K562 (cell line): ENCODE data around the gene ISG20. TPM values are rescaled to one million over a fixed set of nuclear protein-coding genes. Genes with fewer than 3 reads are reported as not detected.

Source experiments
- ATAC-seq: fragments of 200-7000 bp; cut with Tn5 transposase; 3 replicates; pipeline ENCODE4 v1.9.1; 2020; ENCODE audit warnings: moderate library complexity
- BruUV-seq: library from RNA; stranded (reverse); fragments of 400-500 nt; replicated peaks from 2 replicates; lab custom pipeline; 2021; lab: Mats Ljungman, UMichigan
- CTCF ChIA-PET: fragments of 300-600 bp; formaldehyde crosslinking; extraction: SDS; loops from one replicate; lab custom pipeline; 2021; ENCODE audit warnings: low intra/inter-chr PET ratio; lab: Yijun Ruan, JAX
- POLR2A ChIA-PET: fragments of 300-600, 350-650 bp; sonication (Branson Sonifier 250); formaldehyde crosslinking; extraction: SDS; loops from one replicate; lab custom pipeline; 2021; ENCODE audit warnings: antibody characterized with exemption, inconsistent platforms; lab: Yijun Ruan, JAX
- DNase-seq, 4 experiments: peaks; one replicate each; pipeline versions ENCODE4 v3.0.0 to v3.0.0-alpha.2; 2011 to 2018; ENCODE audit warnings: low spot score in 3 of 4, mixed read lengths in 3 of 4; ENCODE audit errors: extremely low read depth in 1 of 4
- FAIRE-seq: peaks from 2 replicates; lab custom pipeline; 2011; peaks lifted over from hg19 to GRCh38; lab: Jason Lieb, UNC
- H2AFZ ChIP-seq: 2 replicates; pipeline ENCODE4 v1.6.0; 2011; ENCODE audit warnings: low read depth, low read length, control low read depth, inconsistent platforms
- H3K27ac ChIP-seq: fragments of 200-600 bp; 3 replicates; pipeline ENCODE4 v1.8.0; 2011; ENCODE audit warnings: low read depth, mild to moderate bottlenecking, control low read depth, inconsistent platforms, low read length, moderate library complexity, mixed read lengths; ENCODE audit errors: extremely low read depth
- H3K27me3 ChIP-seq, 2 experiments: fragments of 300-600 bp in 1 of 2; 2 replicates in 1 of 2; 3 replicates in 1 of 2; pipeline versions ENCODE4 v1.6.0 to v1.8.0; 2011; ENCODE audit warnings: inconsistent platforms in 2 of 2, low read length in 2 of 2, mild to moderate bottlenecking in 1 of 2, mixed read lengths in 1 of 2, moderate library complexity in 1 of 2; ENCODE audit not compliant: control insufficient read depth in 2 of 2, insufficient read depth in 2 of 2
- H3K36me3 ChIP-seq: fragments of 300-600 bp; 3 replicates; pipeline ENCODE4 v1.8.0; 2011; ENCODE audit warnings: mild to moderate bottlenecking, low read length, inconsistent platforms; ENCODE audit not compliant: control insufficient read depth, insufficient read depth
- H3K4me1 ChIP-seq, 2 experiments: fragments of 200-600 bp in 1 of 2; replicated peaks in 1 of 2; 2 replicates in 1 of 2; 3 replicates in 1 of 2; pipeline versions ENCODE4 v1.5.1 to v1.8.0; 2011; ENCODE audit warnings: inconsistent platforms in 2 of 2, low read length in 2 of 2, mild to moderate bottlenecking in 1 of 2, mixed read lengths in 1 of 2, moderate library complexity in 1 of 2; ENCODE audit not compliant: control insufficient read depth in 2 of 2, insufficient read depth in 2 of 2
- H3K4me2 ChIP-seq: 2 replicates; pipeline ENCODE4 v1.6.1; 2011; ENCODE audit warnings: low read length, control low read depth, inconsistent platforms, mixed read lengths; ENCODE audit not compliant: insufficient read depth
- H3K4me3 ChIP-seq: fragments of 200-600 bp; sonication (generic), shearing (Covaris generic); 2 replicates; pipeline ENCODE4 v1.5.1; 2016; ENCODE audit warnings: control low read depth, inconsistent platforms
- H3K79me2 ChIP-seq: fragments of 200-600 bp; 3 replicates; pipeline ENCODE4 v1.8.0; 2011; ENCODE audit warnings: low read length, inconsistent platforms; ENCODE audit not compliant: control insufficient read depth, insufficient read depth
- H3K9ac ChIP-seq, 2 experiments: 2 replicates each; pipeline versions ENCODE4 v1.6.0 to v1.6.1; 2011; ENCODE audit warnings: low read depth in 2 of 2, low read length in 2 of 2, control low read depth in 1 of 2, inconsistent platforms in 1 of 2, mild to moderate bottlenecking in 1 of 2, mixed read lengths in 1 of 2; ENCODE audit not compliant: insufficient read depth in 1 of 2
- H3K9me1 ChIP-seq: one replicate; pipeline ENCODE4 v1.6.0; 2011; ENCODE audit warnings: inconsistent platforms, mild to moderate bottlenecking, low read length, moderate library complexity; ENCODE audit not compliant: control insufficient read depth, insufficient read depth
- H3K9me3 ChIP-seq: replicated peaks from 2 replicates; pipeline ENCODE4 v1.5.1; 2011; ENCODE audit warnings: low read depth, low read length, inconsistent platforms; ENCODE audit not compliant: control insufficient read depth, insufficient read depth
- H4K20me1 ChIP-seq: replicated peaks from 2 replicates; pipeline ENCODE4 v1.6.1; 2011; ENCODE audit warnings: low read length, inconsistent platforms, mixed read lengths; ENCODE audit not compliant: control insufficient read depth, insufficient read depth
- ESRRB ChIP-seq: fragments of 250-450 bp; sonication (Bioruptor Pico); IDR thresholded peaks from 2 replicates; pipeline ENCODE4 v1.5.0; 2020; ENCODE audit warnings: mild to moderate bottlenecking, moderate library complexity, borderline replicate concordance
- ETV6 ChIP-seq, 3 experiments: fragments of 150-350 bp in 1 of 3; sonication (generic) in 1 of 3; formaldehyde crosslinking in 1 of 3; IDR thresholded peaks; 2 replicates each; pipeline versions ENCODE4 v1.6.1 to v1.8.0; 2014 to 2022; ENCODE audit warnings: borderline replicate concordance in 2 of 3, low read depth in 2 of 3, antibody characterized with exemption in 1 of 3, low read length in 1 of 3, mild to moderate bottlenecking in 1 of 3, missing genetic modification reagents in 1 of 3
- GMEB1 ChIP-seq: fragments of 250-450 bp; sonication (Bioruptor Pico); IDR thresholded peaks from 2 replicates; pipeline ENCODE4 v1.4.0; 2020; ENCODE audit warnings: mild to moderate bottlenecking
- NCOA2 ChIP-seq, 2 experiments: fragments of 450-650 bp; IDR thresholded peaks; 2 replicates each; pipeline ENCODE4 v1.6.1; 2018; ENCODE audit warnings: mild to moderate bottlenecking in 2 of 2, moderate library complexity in 1 of 2; ENCODE audit not compliant: partially characterized antibody in 2 of 2
- NFE2 ChIP-seq: IDR thresholded peaks from 2 replicates; pipeline ENCODE4 v1.6.1; 2014; ENCODE audit warnings: antibody characterized with exemption, low read depth
- ZBTB8A ChIP-seq: fragments of 450-650 bp; IDR thresholded peaks from 2 replicates; pipeline ENCODE4 v1.6.1; 2018; ENCODE audit warnings: mild to moderate bottlenecking, moderate library complexity; ENCODE audit not compliant: partially characterized antibody
- ZC3H4 ChIP-seq: sonication (generic); formaldehyde crosslinking; IDR thresholded peaks from 2 replicates; pipeline ENCODE4 v1.9.0; 2021; ENCODE audit warnings: missing genetic modification reagents, borderline replicate concordance
- WGBS: fragments of 100-300 bp; shearing (Covaris generic); methylation state at CpG from one replicate; pipeline ENCODE4 v1.1.6; 2016; ENCODE audit warnings: low coverage, mixed read lengths; ENCODE audit not compliant: insufficient coverage; ENCODE audit errors: missing lambda C conversion rate; 5-methylcytosine and 5-hydroxymethylcytosine counted together
- in situ Hi-C: fragments of 300-500 bp; cut with MboI; formaldehyde crosslinking; loops from 4 replicates; pipeline ENCODE4 v1.15.0; 2018; ENCODE audit warnings: inconsistent platforms, mixed read lengths
- intact Hi-C: fragments of 100-400 bp; cut with micrococcal nuclease; formaldehyde crosslinking; loops from 2 replicates; pipeline ENCODE4 v1.14.2; 2022
- polyA plus RNA-seq, 8 experiments: library from polyadenylated mRNA; depleted of rRNA in 4 of 8; stranded (reverse) in 5 of 8; unstranded in 3 of 8; fragments of >200 nt; fragmentation: Nextera tagmentation in 2 of 8; fragmentation: Illumina TruSeq in 1 of 8; extraction: Ambion mirVana in 2 of 8; extraction: Trizol in 1 of 8; gene quantifications; 2 replicates each; pipeline versions ENCODE4 v1.2.1 to v1.2.3, GENCODE V29; 2011 to 2014; ENCODE audit warnings: inconsistent platforms in 1 of 8, missing spikeins in 1 of 8
- total RNA-seq, 7 experiments: library from RNA; depleted of rRNA in 6 of 7; stranded (reverse); fragments of >200 nt in 6 of 7; fragmentation: Illumina TruSeq in 2 of 7; extraction: Trizol in 2 of 7; gene quantifications; 2 replicates each; pipeline versions ENCODE4 v1.2.1 to v1.2.3, GENCODE V29; 2011 to 2021; ENCODE audit warnings: low replicate concordance in 1 of 7

Gene ISG20
- total and polyA plus RNA-seq, 9 of the 15 experiments (the other 6 are each of a cell fraction or from before 2014, with no cell fraction given): 0.06 to 2.1 (median 1.00) TPM

- Histone ChIP-seq H3K36me3 (no peaks in the 10 kb centered on the region), H3K27me3 (peaks cover 20 to 68% of the 10 kb centered on the region in 2 experiments; a peak in 4 of 5 replicates), H3K4me1 (no peaks in the 10 kb centered on the region), H3K79me2 (no peaks in the 10 kb centered on the region), H3K9me3 (no peaks in the 10 kb centered on the region), H3K9ac (no peak overlapping the region), H3K4me2 (no peak overlapping the region)
- WGBS: 2% methylated on average over 10 of the region's 10 CpGs
- POLR2A ChIA-PET: interaction anchor here (0.6 to 1.2 kb wide), 2 partner anchors 18 to 213 kb away, joined by 3 to 4 read pairs; partner anchors contain the start of gene ISG20
- no TSS peak for BruUV-seq
- intact Hi-C loops: loop anchor here (1.0 kb wide), 2 partner anchors 45 to 178 kb away; no protein-coding TSS in a partner anchor
- ATAC-seq (no peak; the same call in 2 of the 3 replicates), FAIRE-seq (no peak)
- no peak for TF ChIP-seq GMEB1
- TF ChIP-seq ZC3H4 (CRISPR knock-in tag): no peak
- no peak for TF ChIP-seq ESRRB
- no peak for TF ChIP-seq NCOA2 (IDR thresholded peaks at IDR 0.05; ENCODE audit: partially characterized antibody in 2 of 2)
- TF ChIP-seq NFE2: no peak
- TF ChIP-seq ZBTB8A: no peak
- no peak for TF ChIP-seq ETV6 (IDR thresholded peaks at IDR 0.05; ENCODE audit: borderline replicate concordance in 1 of 2, low read depth in 2 of 2, low read length in 1 of 2)
- TF ChIP-seq ETV6 (CRISPR knock-in tag; IDR thresholded peaks at IDR 0.05; ENCODE audit: borderline replicate concordance): no peak
- TF ChIP-seq, all 486 proteins: peak for 0
- Histone ChIP-seq H2AFZ (no peak overlapping the region), H4K20me1 (no peaks in the 10 kb centered on the region), H3K9me1 (no peaks in the 10 kb centered on the region), H3K27ac (no peak overlapping the region), H3K4me3 (no peak overlapping the region)
- in situ Hi-C loops: no loop called here
- CTCF ChIA-PET: interaction anchor here (0.9 to 3.0 kb wide), 3 partner anchors 176 to 361 kb away, joined by 3 to 12 read pairs (median 3); no protein-coding TSS in a partner anchor
- DNase-seq: no peak
These were observed 18.0 kb downstream of the ISG20 start for GRCh38 chr15:88656760-88657221.
